Activated CD4-positive, alpha-beta T cell treated with anti-CD3 and anti-CD28 coated beads, Interleukin-2, amount 50 U/mL, for 24 hours (primary cell): Measurements from ENCODE around the gene EDN1.
"Not testable (repeated sequence)": the region's sequence is repeated elsewhere in the genome, so short reads cannot be mapped to it uniquely, and the experiment has no call there.

Experiments used
- DNase-seq, 2 donors: peaks; one replicate each; pipeline ENCODE4 v3.0.0-alpha.2; 2020; ENCODE audit warnings: low read depth in 1 of 2, low spot score in 1 of 2

EDN1 gene

DNA sequence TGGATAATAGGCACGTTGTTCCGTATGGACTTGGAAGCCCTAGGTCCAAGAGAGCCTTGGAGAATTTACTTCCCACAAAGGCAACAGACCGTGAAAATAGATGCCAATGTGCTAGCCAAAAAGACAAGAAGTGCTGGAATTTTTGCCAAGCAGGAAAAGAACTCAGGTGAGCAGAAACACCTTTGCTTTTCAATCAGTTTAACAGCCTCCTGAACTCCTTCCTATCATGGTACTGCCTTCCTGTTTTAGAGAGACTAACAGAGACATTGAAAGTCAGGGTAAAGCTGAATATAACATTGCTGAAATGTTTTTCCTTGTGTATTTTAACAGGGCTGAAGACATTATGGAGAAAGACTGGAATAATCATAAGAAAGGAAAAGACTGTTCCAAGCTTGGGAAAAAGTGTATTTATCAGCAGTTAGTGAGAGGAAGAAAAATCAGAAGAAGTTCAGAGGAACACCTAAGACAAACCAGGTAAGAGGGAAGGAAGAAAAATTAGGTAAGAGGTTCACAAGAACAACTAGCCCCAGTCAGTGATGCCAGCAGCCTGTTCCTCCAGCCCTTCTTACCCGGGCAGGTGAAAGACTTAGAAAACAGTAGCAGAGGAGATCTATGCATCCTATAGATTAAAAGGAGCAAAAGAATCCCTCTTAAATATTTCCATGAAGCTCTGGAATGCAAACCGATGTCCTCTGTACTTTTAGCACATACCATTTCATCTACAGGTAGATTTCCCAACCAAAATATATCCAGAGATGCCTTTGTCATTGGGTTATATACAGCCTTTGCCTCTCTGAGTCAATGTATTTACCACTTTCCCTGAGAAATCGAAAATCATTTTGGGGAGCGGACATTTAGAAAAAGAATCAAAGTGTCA is 4.0 kb downstream of the EDN1 start:
- DNase-seq: no peak

DNA sequence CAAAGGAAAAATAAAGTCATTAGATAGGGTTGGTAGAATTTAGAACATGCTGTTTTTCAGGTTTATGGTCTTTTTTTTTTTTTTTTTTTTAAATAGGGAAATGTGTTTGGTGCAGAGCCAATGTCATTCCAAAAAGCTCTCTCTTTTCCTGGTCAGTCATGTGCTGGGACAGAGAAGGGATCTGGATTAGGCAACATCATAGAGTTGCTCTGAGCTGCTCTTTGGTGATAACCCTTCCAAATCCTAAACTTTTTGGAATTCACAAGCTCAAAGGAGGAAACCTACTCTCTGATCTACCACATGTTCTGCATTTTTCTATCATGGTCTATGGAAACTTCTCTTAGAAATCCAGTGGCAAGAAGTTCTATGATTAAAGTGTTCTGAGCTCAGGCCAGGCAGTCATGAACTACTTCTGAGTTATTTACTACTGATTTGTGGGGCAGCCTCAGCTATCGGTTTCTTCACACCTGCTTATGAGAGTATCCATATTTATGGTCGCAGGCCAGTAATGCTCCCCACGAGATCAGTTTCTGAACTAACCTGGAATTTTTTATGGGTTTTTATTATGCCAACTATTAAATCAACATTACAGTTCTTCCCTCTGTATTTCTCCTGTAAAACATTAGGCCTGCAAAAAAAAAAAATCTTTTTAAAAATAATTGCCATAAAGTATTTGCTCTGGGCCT is 4.8 kb downstream of the EDN1 start:
- DNase-seq: no peak

DNA sequence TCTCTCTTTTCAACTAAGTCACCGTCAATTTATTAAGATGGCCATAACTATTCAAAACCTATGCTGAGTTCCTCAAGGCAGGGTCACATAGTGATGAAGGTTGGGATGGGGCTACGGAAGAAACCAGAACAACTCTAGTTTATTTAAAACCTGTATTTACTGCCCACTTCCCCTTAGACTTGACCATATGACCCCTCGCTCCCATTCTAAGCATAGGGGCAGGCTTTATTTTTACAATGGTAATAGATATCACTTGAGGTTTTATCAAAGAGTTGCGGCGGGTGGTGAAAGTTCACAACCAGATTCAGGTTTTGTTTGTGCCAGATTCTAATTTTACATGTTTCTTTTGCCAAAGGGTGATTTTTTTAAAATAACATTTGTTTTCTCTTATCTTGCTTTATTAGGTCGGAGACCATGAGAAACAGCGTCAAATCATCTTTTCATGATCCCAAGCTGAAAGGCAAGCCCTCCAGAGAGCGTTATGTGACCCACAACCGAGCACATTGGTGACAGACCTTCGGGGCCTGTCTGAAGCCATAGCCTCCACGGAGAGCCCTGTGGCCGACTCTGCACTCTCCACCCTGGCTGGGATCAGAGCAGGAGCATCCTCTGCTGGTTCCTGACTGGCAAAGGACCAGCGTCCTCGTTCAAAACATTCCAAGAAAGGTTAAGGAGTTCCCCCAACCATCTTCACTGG is 5.5 kb downstream of the EDN1 start:
- DNase-seq: no peak

DNA sequence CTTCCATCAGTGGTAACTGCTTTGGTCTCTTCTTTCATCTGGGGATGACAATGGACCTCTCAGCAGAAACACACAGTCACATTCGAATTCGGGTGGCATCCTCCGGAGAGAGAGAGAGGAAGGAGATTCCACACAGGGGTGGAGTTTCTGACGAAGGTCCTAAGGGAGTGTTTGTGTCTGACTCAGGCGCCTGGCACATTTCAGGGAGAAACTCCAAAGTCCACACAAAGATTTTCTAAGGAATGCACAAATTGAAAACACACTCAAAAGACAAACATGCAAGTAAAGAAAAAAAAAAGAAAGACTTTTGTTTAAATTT is 6.1 kb downstream of the EDN1 start:
- DNase-seq: no peak

DNA sequence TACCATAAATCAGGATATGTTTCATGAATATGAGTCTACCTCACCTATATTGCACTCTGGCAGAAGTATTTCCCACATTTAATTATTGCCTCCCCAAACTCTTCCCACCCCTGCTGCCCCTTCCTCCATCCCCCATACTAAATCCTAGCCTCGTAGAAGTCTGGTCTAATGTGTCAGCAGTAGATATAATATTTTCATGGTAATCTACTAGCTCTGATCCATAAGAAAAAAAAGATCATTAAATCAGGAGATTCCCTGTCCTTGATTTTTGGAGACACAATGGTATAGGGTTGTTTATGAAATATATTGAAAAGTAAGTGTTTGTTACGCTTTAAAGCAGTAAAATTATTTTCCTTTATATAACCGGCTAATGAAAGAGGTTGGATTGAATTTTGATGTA is 6.4 kb downstream of the EDN1 start:
- DNase-seq: no peak

GRCh38 chr6:12297363-12298016 is 7.3 kb downstream of the EDN1 start:
- no peak for DNase-seq

DNA sequence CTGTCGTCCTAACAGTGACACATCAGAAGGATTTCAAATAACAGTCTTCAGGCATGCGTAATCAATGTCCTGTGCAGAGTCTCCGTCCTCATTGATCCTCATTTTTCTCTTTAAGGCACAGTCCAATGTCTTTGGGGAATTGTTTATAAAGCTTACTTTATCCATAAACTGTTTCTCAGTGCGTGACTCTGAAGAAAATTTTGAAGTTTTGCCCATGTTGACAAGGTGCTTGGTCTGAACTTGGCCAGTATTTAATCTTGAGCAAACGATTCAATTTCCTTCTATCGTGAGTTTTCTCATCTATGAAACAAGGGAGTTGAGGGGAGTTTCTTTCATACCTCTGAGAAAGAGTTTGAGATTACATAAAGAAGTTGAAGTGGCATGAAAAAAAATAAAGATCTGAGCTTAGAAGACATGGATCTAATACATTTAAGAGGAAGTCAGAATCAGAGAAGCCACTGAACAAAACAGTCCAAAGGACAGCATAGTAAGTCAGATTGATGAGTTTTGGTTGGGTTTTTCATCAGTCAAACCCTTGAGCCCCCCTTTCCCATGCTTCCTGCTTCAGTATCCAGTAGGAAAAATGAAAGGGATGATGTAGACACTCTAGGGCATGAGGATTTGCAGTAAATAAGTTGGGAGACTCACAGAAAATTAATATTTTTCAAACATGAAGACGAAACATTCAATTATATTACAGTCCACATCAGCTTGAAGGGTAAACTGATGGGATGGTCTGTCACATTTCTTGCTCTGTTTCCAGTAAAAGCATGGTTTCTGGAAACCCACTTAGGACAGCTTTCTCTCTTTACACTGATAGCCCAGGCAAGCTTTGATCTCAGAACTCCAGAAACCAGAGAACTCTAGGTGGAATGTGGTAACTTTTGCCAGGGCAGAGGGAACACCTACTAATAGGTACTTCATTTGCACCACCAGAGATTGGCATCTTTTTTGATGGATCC is 8.1 kb downstream of the EDN1 start:
- no peak for DNase-seq

- DNase-seq: no peak
Observed at GRCh38 chr6:12298995-12299394, 8.8 kb downstream of the EDN1 start.

GRCh38 chr6:12301018-12301417 is 10.9 kb downstream of the EDN1 start:
- no peak for DNase-seq

DNA sequence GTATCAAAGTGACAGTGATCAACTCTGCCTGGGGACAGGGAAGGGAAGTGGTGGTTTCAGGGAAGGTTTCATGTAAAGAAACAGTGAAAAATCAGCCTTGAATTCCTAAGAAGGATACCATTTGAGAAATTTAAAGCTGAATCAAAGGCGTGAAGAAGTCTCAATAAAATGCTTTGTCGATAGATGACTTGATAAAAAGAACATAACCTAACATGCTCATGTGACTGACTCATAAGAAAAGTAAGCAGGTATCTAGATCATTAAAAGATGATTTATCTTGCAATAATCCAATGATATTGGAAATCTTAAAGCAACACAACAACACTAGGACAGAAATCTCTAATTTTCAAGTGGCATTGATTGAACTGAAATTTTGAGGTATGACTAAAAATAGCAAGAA is 14.3 kb downstream of the EDN1 start:
- DNase-seq: no peak

GRCh38 chr6:12309070-12309469 is 18.9 kb downstream of the EDN1 start:
- DNase-seq: no peak

- no peak for DNase-seq
Observed at GRCh38 chr6:12311106-12311505, 20.9 kb downstream of the EDN1 start.

DNA sequence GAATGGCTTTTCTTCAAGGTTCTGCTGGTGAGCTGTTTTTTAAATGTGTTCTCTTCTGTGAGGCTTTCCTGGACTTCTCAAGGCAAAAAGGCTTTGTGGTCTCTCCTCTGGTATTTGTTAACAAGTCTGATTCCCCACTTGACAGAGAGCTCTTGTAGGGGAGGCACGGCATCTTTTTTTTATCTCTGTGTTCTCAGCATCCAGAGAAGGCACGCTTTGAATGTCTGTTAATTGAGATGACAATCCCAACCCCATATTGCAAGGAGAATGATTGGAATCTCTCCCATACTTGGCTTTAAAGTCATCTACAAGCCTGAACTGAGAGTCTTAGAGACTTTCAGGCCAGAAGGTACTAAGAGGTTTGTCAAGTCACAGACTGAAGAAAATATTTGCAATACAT is 22.6 kb downstream of the EDN1 start:
- no peak for DNase-seq

DNA sequence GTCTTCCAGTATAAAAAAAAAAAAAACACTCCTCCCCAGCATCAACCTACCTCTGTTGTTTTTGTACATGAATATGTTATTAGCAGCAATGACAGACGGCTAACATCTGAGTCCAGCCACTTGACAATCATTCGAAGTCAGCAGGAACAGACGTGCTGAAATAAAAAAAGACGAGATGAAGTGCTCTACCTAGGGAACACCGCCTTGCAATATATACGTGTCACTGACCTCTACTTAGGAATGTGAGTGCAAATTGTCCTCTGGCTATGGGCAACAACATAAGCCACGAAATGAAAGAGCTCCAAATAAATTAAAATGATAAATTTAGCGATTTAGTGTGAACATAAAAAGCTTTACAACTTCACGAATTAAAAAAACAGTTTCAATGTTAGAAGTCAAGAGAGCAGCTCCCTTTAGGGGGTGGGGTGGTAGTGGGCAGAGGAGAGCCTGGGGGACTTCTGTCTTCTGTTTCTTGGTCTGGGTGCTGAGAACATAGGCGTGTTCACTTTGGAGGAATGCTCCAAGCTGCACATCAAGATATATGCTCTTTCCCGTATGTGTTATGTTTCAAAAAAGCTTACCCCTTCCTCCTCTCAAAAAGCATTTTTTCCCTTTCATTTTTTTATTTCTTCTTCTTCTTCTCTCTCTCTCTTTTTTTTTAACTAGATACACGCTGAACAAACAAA is 23.3 kb downstream of the EDN1 start:
- no peak for DNase-seq

- DNase-seq: no peak
Observed at GRCh38 chr6:12313992-12314589, 23.9 kb downstream of the EDN1 start.

DNA sequence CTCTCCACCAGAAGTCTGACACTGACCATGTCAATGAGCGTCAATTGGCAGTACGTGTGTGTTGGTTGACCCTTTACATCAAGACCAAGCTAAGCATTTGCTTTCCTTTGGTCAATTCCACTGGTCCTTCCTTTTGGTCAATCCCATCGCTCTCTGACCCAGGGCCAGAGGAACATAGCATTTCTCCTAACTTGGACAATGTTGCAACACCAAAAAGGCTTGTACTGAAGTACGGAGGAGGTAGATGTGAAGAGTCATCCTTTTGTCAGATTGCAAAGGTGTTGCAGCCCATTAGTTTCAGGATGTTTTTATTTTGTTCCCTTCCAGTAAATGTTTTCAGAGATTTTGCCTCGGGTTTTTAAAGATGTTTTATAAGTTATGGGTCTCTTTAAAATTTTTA is 24.6 kb downstream of the EDN1 start:
- no peak for DNase-seq

GRCh38 chr6:12315292-12316081 is 25.3 kb downstream of the EDN1 start:
- no peak for DNase-seq

DNA sequence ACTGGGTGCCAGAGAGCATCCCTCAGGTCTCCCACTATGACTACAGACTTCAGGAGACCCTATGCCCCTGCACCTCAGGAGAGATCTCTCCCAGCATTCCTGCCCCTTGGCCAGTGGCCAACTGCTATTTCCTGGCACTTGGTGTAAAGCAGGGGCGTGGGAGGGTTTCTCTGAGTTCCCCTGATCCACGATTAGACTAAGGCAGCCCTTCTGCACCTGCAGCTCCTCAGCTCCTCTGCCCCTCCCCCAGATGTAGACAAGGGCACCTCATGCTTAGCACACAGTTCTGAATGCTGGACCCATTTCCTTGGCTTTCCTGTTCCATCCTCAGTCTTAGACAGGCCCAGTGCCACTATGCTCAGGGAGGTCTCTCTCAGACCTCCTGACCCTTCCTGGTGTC is 28.6 kb downstream of the EDN1 start:
- DNase-seq: no peak

DNA sequence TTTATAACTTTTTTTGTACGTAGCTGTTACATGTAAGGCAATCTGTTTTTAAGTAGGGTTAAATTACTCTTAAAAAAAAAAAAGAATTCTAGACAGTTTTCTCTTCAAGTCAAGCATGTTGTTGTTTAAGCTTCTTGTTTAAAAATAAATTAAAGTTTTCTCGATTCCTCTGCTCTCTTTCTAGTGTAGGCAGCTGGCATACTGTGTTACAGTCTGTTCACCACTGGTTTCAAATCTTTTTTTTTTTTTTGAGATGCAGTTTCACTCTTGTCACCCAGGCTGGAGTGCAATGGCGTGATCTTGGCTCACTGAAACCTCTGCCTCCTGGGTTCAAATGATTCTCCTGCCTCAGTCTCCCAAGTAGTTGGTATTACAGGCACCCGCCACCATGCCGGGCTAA is 29.9 kb downstream of the EDN1 start:
- DNase-seq: not testable (repeated sequence)
